B cell (primary cell): ENCODE results near the gene CENPO. TPM values are rescaled to one million over a fixed set of nuclear protein-coding genes. Genes with fewer than 3 reads are reported as not detected.

Source experiments
- ATAC-seq: fragments of 200-7000 bp; cut with Tn5 transposase; one replicate; pipeline ENCODE4 v1.10.0; 2021; ENCODE audit warnings: low read depth, mild to moderate bottlenecking, moderate number of reproducible peaks, moderate library complexity
- CTCF ChIA-PET: fragments of 350-600 bp; sonication (Branson Sonifier 250); formaldehyde crosslinking; loops from one replicate; lab custom pipeline; 2021; ENCODE audit warnings: antibody characterized with exemption, inconsistent platforms; lab: Charles Lee
- POLR2A ChIA-PET: fragments of 350-600 bp; sonication (Branson Sonifier 250); formaldehyde crosslinking; loops from one replicate; lab custom pipeline; 2021; ENCODE audit warnings: antibody characterized with exemption; lab: Charles Lee
- DNase-seq: peaks from one replicate; pipeline ENCODE4 v3.0.0; 2013
- H2AFZ ChIP-seq: 2 replicates; pipeline ENCODE4 v1.6.1; 2012; ENCODE audit warnings: mild to moderate bottlenecking, low read depth, low read length; ENCODE audit not compliant: insufficient read depth, poor library complexity, severe bottlenecking
- H3K27ac ChIP-seq, 2 donors: 1 replicate in 1 of 2; 2 replicates in 1 of 2; pipeline ENCODE4 v1.5.1; 2012 to 2013; ENCODE audit warnings: low read length in 2 of 2, mild to moderate bottlenecking in 2 of 2, moderate library complexity in 1 of 2
- H3K27me3 ChIP-seq, 4 experiments: fragments of 200-600 bp in 1 of 4; sonication (generic) in 1 of 4; replicated peaks in 1 of 4; 1 replicate in 2 of 4; 2 replicates in 2 of 4; pipeline versions ENCODE4 v1.6.1 to v1.7.0; 2013 to 2016; ENCODE audit warnings: low read length in 3 of 4, mild to moderate bottlenecking in 2 of 4, mixed read lengths in 1 of 4, moderate library complexity in 1 of 4; ENCODE audit not compliant: insufficient read depth in 4 of 4, control insufficient read depth in 3 of 4; ENCODE audit errors: control extremely low read depth in 1 of 4
- H3K36me3 ChIP-seq, 2 experiments: replicated peaks in 1 of 2; 1 replicate in 1 of 2; 2 replicates in 1 of 2; pipeline versions ENCODE4 v1.6.1 to v1.7.1; 2013; ENCODE audit warnings: low read length in 1 of 2; ENCODE audit not compliant: insufficient read depth in 2 of 2, control insufficient read depth in 1 of 2; ENCODE audit errors: control extremely low read depth in 1 of 2, extremely low read depth in 1 of 2
- H3K4me1 ChIP-seq, 2 donors: fragments of 200-600 bp in 1 of 2; sonication (generic) in 1 of 2; 1 replicate in 1 of 2; 2 replicates in 1 of 2; pipeline versions ENCODE4 v1.5.1 to v1.6.1; 2013 to 2017; ENCODE audit warnings: low read length in 2 of 2; ENCODE audit not compliant: control insufficient read depth in 2 of 2, insufficient read depth in 2 of 2
- H3K4me2 ChIP-seq: replicated peaks from 2 replicates; pipeline ENCODE3; 2012; ENCODE audit warnings: mild to moderate bottlenecking, low read depth, low read length; ENCODE audit not compliant: poor library complexity, severe bottlenecking
- H3K4me3 ChIP-seq, 5 experiments: fragments of 200-600 bp in 1 of 5; sonication (generic) in 1 of 5; 1 replicate in 3 of 5; 2 replicates in 2 of 5; pipeline versions ENCODE4 v1.5.1 to v1.7.0; 2011 to 2016; ENCODE audit warnings: low read length in 4 of 5, mild to moderate bottlenecking in 4 of 5, low read depth in 2 of 5, control low read depth in 1 of 5, moderate library complexity in 1 of 5; ENCODE audit not compliant: insufficient read depth in 1 of 5; ENCODE audit errors: control extremely low read depth in 1 of 5, extremely low read depth in 1 of 5
- H3K79me2 ChIP-seq: fragments of 200-600 bp; sonication (generic); one replicate; pipeline ENCODE4 v1.6.0; 2016; ENCODE audit warnings: low read length; ENCODE audit not compliant: control insufficient read depth, insufficient read depth
- H3K9ac ChIP-seq: fragments of 200-600 bp; sonication (generic); 2 replicates; pipeline ENCODE4 v1.6.1; 2017; ENCODE audit warnings: mild to moderate bottlenecking, low read length, moderate library complexity
- H3K9me3 ChIP-seq, 3 donors: one replicate each; pipeline versions ENCODE4 v1.6.1 to v1.7.1; 2013; ENCODE audit warnings: low read length in 2 of 3; ENCODE audit not compliant: control insufficient read depth in 2 of 3, insufficient read depth in 1 of 3; ENCODE audit errors: control extremely low read depth in 1 of 3
- H4K20me1 ChIP-seq: 2 replicates; pipeline ENCODE4 v1.6.0; 2012; ENCODE audit warnings: mild to moderate bottlenecking, low read length; ENCODE audit not compliant: insufficient read depth, control insufficient read depth, poor library complexity, severe bottlenecking
- H3K27ac Mint-ChIP-seq: one replicate; pipeline ENCODE4 v1.8.0; 2021; ENCODE audit warnings: mixed read lengths
- H3K27me3 Mint-ChIP-seq: one replicate; pipeline ENCODE4 v1.8.0; 2021; ENCODE audit warnings: mixed read lengths
- H3K4me1 Mint-ChIP-seq: one replicate; pipeline ENCODE4 v1.8.0; 2021; ENCODE audit warnings: mixed read lengths
- H3K4me3 Mint-ChIP-seq: one replicate; pipeline ENCODE4 v1.8.0; 2021; ENCODE audit warnings: mixed read lengths
- H3K9me3 Mint-ChIP-seq: one replicate; pipeline ENCODE4 v1.8.0; 2022; ENCODE audit warnings: mixed read lengths; ENCODE audit not compliant: insufficient read depth
- EZH2 ChIP-seq: IDR thresholded peaks from 2 replicates; pipeline ENCODE4 v1.6.1; 2012; ENCODE audit warnings: borderline replicate concordance, low read depth, mild to moderate bottlenecking, moderate library complexity, low read length; ENCODE audit not compliant: insufficient read depth, poor library complexity, severe bottlenecking
- WGBS: methylation state at CpG from one replicate; pipeline ENCODE4 v1.1.5; 2013; ENCODE audit warnings: missing lambda C conversion rate; ENCODE audit not compliant: insufficient coverage; 5-methylcytosine and 5-hydroxymethylcytosine counted together
- intact Hi-C: fragments of 100-400 bp; cut with micrococcal nuclease; formaldehyde crosslinking; loops from one replicate; pipeline ENCODE4 v1.10.0; 2022
- polyA plus RNA-seq: library from polyadenylated mRNA; depleted of rRNA; stranded (reverse); fragments of >200 nt; gene quantifications from 2 replicates; pipeline ENCODE4 v1.2.3, GENCODE V29; 2012
- total RNA-seq, 2 donors: library from RNA; stranded (reverse); fragments of 120-200 nt in 1 of 2; gene quantifications; 1 replicate in 1 of 2; 2 replicates in 1 of 2; pipeline versions ENCODE4 v1.2.3 to v1.2.4, GENCODE V29; 2013 to 2022
- TF ChIP-seq, protein P1 (sequence below): fragments of 200-600 bp; IDR thresholded peaks from one replicate; pipeline ENCODE4 v1.8.0; 2022; ENCODE audit warnings: antibody characterized with exemption, mild to moderate bottlenecking

CENPO gene
- total and polyA plus RNA-seq, 2 donors (not counting 1 experiment from before 2014, with no cell fraction given) = 4.5 to 10.4 TPM

DNA sequence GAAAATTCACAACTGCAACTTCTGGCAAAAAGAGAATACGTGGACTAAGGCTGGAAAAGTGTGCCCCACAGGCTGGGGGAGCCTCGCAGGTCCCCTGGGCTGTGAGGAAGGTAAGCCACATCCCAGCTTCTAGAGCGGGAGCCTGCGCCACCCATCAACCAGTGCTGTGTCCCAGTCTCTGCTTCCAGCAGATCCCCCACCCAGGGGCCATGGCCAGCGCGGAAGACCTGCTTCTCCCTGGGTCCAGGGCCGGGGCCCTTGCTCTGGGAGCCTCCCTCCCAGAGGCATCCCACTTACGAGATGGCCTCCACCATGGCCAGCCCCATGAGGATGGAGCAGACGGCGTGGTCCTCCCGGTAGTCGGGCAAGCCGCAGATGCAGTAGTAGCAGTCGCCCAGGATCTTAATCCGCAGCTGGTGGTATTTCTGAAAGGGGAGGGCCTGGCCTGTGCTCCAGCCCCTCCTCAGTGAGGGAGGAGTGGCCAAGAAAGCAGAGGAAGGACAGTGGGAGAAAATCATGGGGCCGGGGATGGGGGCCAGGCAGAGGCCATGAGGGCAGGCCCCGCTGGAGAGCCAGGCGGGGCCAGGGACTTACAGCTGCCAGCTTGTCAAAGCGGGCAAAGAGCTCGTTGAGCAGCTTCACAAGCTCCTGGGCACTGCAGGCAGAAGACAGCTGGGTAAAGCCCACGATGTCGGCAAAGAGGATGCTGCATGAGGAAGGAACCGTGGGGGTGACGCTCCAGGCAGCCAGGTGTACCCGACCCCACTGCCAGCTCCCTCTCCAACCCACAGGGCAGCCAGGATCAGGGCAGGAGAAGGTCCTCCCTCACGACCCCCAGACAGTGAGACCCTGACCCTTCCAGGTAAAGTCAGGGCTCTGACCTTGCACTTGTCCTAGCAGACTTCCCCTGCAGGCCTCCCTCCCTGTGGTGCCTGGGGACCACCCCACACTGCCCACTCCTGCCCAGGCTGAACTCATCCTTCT lies 48.0 kb downstream of the CENPO start:
- peaks cover 0 to 25% of the 10 kb centered on the region in 2 experiments for H3K36me3 ChIP-seq
- Mint-ChIP-seq H3K9me3 (no peaks in the 10 kb centered on the region), H3K27ac (no peak overlapping the region), H3K4me1 (no peaks in the 10 kb centered on the region), H3K27me3 (no peaks in the 10 kb centered on the region), H3K4me3 (no peak overlapping the region)
- intact Hi-C loops = no loop called here
- no peak for ATAC-seq
- H2AFZ ChIP-seq = no peak overlapping the region
- no peaks in the 10 kb centered on the region for H3K27me3 ChIP-seq
- no peak overlapping the region for H3K27ac ChIP-seq
- H3K4me1 ChIP-seq = no peaks in the 10 kb centered on the region
- WGBS = 91% methylated on average over 24 of the region's 26 CpGs
- no peaks in the 10 kb centered on the region for H3K79me2 ChIP-seq
- TF ChIP-seq, protein P1, sequence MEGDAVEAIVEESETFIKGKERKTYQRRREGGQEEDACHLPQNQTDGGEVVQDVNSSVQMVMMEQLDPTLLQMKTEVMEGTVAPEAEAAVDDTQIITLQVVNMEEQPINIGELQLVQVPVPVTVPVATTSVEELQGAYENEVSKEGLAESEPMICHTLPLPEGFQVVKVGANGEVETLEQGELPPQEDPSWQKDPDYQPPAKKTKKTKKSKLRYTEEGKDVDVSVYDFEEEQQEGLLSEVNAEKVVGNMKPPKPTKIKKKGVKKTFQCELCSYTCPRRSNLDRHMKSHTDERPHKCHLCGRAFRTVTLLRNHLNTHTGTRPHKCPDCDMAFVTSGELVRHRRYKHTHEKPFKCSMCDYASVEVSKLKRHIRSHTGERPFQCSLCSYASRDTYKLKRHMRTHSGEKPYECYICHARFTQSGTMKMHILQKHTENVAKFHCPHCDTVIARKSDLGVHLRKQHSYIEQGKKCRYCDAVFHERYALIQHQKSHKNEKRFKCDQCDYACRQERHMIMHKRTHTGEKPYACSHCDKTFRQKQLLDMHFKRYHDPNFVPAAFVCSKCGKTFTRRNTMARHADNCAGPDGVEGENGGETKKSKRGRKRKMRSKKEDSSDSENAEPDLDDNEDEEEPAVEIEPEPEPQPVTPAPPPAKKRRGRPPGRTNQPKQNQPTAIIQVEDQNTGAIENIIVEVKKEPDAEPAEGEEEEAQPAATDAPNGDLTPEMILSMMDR = no peak
- TF ChIP-seq EZH2 = no peak
- H4K20me1 ChIP-seq = no peaks in the 10 kb centered on the region
- CTCF ChIA-PET = interaction anchor here (0.6 kb wide), 1 partner anchor 442 kb away, joined by 3 read pairs; no protein-coding TSS in a partner anchor
- POLR2A ChIA-PET = no interaction called here
- no peak overlapping the region for H3K9ac ChIP-seq
- H3K9me3 ChIP-seq = peaks cover 0 to 7% (median 0%) of the 10 kb centered on the region in 3 donors
- DNase-seq = no peak
- H3K4me2 ChIP-seq = no peak overlapping the region
- H3K4me3 ChIP-seq = no peak overlapping the region
